ENCODE results near the gene SIRT2.

GRCh38 chr19:38848299-38849146 is 50.9 kb downstream of the SIRT2 start:
- TF ChIP-seq CTCF (conservative IDR thresholded peaks at IDR 0.05; ENCODE audit: low read length) (no peak), EZH2phosphoT487 (IDR thresholded peaks at IDR 0.05; ENCODE audit: borderline replicate concordance, low read depth, low read length) (no peak)
